Adipose tissue (tissue), 3 donors: Measurements from ENCODE around the gene PRR9. TPM values are rescaled to one million over a fixed set of nuclear protein-coding genes. Genes with fewer than 3 reads are reported as not detected.
"Not testable (repeated sequence)": the region's sequence is repeated elsewhere in the genome, so short reads cannot be mapped to it uniquely, and the experiment has no call there.

ENCODE experiments used
- H3K27ac ChIP-seq: one replicate; pipeline ENCODE4 v1.5.1; 2013; ENCODE audit warnings: low read depth, low read length
- WGBS, 3 donors: extraction: QIAGEN DNeasy Blood & Tissue Kit; methylation state at CpG; one replicate each; pipeline ENCODE4 v1.1.7; 2013; 5-methylcytosine and 5-hydroxymethylcytosine counted together
- polyA plus RNA-seq, 3 donors: library from polyadenylated mRNA; stranded (reverse); fragments of 200-250 nt; gene quantifications; one replicate each; pipeline ENCODE4 v1.2.3, GENCODE V29; 2013
- donor health status: healthy with polysubstance abuse.
- donor health status: Bipolar disorder and iron deficiency.
- donor health status: healthy.

Gene PRR9
- polyA plus RNA-seq, result 1 to 10 TPM in 1 of 3 donors, not detected in 2; 1.0 TPM

- WGBS, 3 donors, result 75 to 90% (median 78%) methylated on average over 3 of the region's 3 CpGs
- no peak within 1 kb of the TSS for H3K27ac ChIP-seq
These were observed at the start of gene PRR9 for GRCh38 chr1:153217212-153217611. TSS of gene PRR9 (plus strand) at chr1:153217584. CDS start at chr1:153218145, 561 bp downstream.

DNA sequence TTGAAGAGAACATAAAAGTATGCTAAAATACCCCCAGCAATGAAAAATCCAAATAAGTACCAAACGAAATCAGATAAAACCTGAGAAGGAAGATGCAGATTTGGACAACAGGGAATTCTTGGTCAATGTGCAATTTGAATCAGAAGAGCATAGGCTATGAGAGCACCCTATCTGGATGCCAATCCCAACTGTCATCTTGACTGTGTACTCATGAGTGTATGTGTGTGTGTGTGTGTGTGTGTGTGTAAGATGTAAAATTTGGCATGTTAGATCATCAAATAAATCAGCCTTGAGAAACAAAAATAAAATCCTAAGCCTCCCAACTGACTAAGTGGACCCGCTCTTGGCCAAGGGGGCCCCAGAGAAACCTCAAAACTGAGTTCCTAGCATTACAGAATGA is 48.7 kb upstream of the PRR9 start:
- WGBS, 3 donors, result 77 to 82% (median 79%) methylated on average over 2 of the region's 2 CpGs
- no peak overlapping the region for H3K27ac ChIP-seq

DNA sequence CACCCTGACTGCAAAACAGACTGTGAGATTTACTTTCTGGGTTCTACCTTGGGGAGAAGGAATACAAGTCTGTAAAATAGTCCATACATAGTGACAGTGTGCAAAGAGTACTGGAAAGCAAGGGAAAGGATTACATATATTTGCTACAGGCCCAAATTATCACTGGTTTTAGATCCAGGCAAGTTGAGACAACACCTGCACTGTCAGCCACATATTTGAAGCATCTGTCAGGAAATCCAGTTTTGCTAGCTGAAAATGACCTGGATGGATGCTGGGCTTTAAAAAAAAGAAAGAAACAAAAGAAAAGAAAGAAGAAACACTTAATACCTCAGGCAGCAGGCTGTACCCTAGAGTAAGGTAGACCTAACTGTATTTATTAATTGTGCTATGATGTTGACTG is 42.8 kb upstream of the PRR9 start:
- H3K27ac ChIP-seq, result no peak overlapping the region

DNA sequence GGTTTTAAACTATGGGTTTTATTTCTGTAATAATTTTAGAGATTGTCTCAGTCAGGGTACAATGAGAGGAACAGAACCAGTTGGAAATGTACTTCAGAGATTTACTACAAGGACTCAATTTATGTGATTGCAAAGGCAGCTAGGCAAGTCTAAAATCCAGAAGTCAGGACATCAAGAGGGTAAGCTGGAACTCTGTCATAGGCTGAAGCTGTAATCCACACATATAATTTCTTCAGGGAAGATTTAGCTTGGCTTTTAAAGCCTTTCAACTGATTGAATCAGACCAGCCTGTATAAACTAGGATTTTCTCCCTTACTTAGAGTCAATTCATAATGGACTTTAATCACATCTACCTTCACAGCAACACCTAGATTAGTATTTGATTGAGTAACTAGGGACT is 38.5 kb upstream of the PRR9 start:
- no peak overlapping the region for H3K27ac ChIP-seq

DNA sequence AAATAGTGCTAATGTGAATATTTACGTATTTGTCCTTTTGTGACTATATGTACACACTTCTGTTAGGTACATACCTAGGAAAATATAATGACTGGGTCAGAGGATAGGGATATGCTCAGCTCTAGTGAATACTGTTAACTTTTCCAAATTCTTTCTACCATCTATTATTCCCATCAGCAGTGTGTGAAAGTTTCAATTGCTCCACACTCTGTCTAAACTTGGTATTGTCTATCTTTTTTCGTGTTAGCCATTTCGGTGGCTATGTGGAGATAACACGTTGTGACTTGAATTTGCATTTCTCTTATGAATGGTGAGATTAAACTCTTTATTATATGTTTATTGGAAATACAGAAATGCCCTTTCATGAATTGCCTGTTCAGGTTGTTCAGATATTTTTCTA is 36.8 kb upstream of the PRR9 start:
- no peak overlapping the region for H3K27ac ChIP-seq
- 56 to 78% (median 74%) methylated on average over 4 of the region's 4 CpGs for whole genome bisulfite sequencing, 3 donors

DNA sequence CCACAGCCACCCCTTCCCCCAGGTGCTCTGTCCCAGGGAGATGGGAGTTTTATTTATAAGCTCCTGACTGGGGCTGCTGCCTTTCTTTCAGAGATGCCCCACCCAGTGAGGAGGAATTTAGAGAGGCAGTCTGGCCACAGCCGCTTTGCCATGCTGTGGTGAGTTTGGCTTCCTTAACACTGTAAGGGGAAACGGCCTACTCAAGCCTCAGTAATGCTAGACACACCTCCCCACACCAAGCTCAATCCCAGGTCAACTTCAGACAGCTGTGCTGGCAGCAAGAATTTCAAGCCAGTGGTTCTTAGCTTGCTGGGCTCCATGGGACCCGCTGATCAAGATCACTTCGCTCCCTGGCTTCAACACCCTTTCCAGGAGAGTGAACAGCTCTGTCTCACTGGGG is 29.1 kb upstream of the PRR9 start:
- WGBS, 3 donors, result 76 to 88% (median 87%) methylated on average over 4 of the region's 4 CpGs
- not testable (repeated sequence) for H3K27ac ChIP-seq

DNA sequence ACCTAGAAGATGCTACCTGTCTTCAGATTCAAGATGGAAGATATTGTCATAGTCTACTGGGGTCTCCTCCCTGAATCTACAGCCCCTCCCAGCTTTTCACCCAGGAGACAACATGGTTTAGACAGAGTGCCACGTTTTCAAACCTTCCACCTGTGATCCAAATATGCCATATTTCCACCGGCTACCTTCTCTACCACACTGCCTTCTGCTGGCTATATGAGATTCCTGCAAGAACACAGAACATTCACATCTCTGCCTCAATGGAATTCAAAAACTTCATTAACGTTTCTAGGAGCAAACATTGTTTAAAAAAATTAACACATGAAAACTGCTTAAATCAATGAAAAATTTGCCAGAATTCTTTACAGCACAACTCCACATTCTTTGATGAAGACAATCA is 27.0 kb upstream of the PRR9 start:
- 3 to 12% (median 11%) methylated on average over 3 of the region's 3 CpGs for WGBS, 3 donors
- H3K27ac ChIP-seq, result no peak overlapping the region

- WGBS, 3 donors, result 12 to 47% (median 45%) methylated on average over 3 of the region's 3 CpGs
- H3K27ac ChIP-seq, result no peak overlapping the region
These were observed 24.7 kb upstream of the PRR9 start for GRCh38 chr1:153192697-153193096.

DNA sequence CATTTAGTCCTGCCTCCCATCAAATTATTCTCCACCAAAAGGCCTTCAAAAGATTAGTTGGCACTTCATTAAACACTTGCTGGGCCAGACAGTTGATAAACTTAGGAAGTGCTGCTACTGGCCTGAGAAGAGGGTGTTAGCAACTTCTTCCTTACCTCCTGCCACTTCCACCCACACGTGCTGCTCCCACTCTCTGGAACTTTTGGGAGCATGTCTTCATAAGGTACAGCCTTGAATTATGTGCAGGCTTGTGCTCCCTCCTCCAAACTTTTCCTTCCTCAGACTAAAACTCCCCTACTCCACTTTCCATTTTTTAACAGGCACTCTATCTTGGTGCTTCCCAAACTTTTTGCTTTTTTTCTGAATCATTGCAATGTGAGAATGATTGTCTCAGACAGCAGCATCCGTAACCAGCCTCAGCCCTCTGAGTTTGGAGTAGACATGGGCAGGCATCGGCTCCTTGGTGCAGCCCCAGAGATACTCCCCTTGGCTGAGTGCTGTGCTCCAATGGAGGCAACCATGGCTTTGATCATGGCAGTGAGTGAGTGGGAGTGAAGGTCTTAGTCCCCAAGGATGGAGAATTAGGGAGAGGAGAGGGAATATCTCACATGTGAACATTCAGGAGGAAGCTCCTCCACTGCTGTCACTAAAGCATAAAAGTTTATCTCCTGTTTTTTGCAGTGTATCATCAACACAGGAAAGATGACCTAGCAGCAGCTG is 22.9 kb upstream of the PRR9 start:
- 50 to 55% (median 53%) methylated on average over 3 of the region's 3 CpGs for WGBS, 3 donors
- H3K27ac ChIP-seq, result no peak overlapping the region

GRCh38 chr1:153195216-153195615 is 22.2 kb upstream of the PRR9 start:
- 72 to 83% (median 79%) methylated on average over 4 of the region's 4 CpGs for WGBS, 3 donors
- H3K27ac ChIP-seq, result no peak overlapping the region

GRCh38 chr1:153202006-153202405 is 15.4 kb upstream of the PRR9 start:
- H3K27ac ChIP-seq, result no peak overlapping the region
- WGBS, 3 donors, result 50 to 57% (median 52%) methylated on average over 4 of the region's 4 CpGs

DNA sequence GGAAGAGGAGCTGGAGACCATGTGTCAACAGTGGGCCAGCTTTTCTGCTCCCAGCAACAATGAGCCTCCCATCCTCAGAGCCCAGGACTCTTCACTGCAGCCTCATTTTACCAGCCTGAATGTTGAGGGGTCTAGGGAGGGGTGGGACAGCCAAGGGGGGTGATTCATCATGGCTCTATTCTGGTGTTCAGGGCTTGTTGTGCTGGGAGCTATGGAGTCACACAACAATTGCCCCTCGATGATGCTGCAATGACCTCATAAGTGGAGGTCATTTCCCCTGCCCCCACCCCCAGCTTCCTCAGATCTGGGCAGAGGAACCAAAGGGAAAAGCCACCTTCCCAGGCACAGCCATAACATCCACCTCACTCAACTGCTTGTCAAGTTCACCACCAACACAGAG is 14.3 kb upstream of the PRR9 start, which contains the start of gene LELP1:
TSS of gene LELP1 (plus strand) at position 301 of the 400 bp plus-strand sequence. CDS start 1,278 bp downstream, outside the sequence.
- no peak within 1 kb of the TSS for H3K27ac ChIP-seq
- 47 to 71% (median 55%) methylated on average over 1 of the region's 1 CpG for WGBS, 3 donors

- H3K27ac ChIP-seq, result no peak overlapping the region
- 80 to 96% (median 91%) methylated on average over 9 of the region's 9 CpGs for WGBS, 3 donors
These were observed 10.8 kb upstream of the PRR9 start for GRCh38 chr1:153206631-153207030.

DNA sequence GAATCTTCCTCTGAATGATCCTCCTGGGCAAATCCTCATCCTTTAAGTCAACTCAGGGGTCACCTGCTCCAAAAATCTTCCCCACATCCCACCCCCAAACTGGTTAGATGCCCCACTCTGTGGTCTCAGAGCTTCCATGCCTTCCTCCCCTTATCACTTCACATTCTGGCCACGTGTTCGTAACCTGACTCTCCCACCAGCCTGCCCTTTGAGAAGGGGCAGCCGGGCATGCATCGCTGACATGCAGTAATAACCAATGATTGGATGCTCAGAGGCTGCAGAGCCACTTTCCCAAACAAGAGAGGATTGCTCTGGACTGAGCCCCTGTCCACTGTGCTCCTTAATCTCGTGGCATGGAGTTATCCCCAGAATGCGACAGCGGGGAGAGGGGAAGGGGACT is 7.2 kb upstream of the PRR9 start:
- WGBS, 3 donors, result 40 to 73% (median 66%) methylated on average over 7 of the region's 7 CpGs
- no peak overlapping the region for H3K27ac ChIP-seq

DNA sequence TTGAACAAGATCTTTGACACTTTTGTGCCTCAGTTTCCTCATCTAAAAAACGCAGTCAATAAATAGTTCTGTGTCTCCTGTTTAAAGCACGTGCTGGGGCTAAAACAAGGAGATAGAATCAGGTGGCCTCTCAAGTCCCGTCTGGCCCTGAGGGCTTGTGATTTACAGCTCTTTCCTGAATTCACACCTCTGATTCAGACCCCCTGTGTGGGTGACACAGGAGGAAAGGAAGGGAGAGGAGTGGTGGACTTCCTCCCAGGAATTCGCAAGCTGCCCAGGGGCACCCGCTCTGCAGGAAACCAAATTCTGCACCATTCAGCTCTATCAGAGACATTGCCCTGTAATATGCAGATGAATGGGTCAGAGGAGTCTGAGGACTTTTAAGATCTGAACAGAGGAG is 5.2 kb upstream of the PRR9 start:
- H3K27ac ChIP-seq, result no peak overlapping the region
- 39 to 44% (median 40%) methylated on average over 5 of the region's 5 CpGs for WGBS, 3 donors

- 89 to 97% (median 95%) methylated on average over 4 of the region's 4 CpGs for WGBS, 3 donors
- no peak overlapping the region for H3K27ac ChIP-seq
These were observed 3.9 kb upstream of the PRR9 start for GRCh38 chr1:153213519-153213918.

- H3K27ac ChIP-seq, result no peak overlapping the region
- 39 to 74% (median 51%) methylated on average over 2 of the region's 2 CpGs for WGBS, 3 donors
These were observed 496 bp downstream of the PRR9 start for GRCh38 chr1:153217744-153218416.

GRCh38 chr1:153220606-153221303 is 3.4 kb downstream of the PRR9 start:
- H3K27ac ChIP-seq, result no peak overlapping the region
- 35 to 46% (median 39%) methylated on average over 6 of the region's 6 CpGs for WGBS, 3 donors

DNA sequence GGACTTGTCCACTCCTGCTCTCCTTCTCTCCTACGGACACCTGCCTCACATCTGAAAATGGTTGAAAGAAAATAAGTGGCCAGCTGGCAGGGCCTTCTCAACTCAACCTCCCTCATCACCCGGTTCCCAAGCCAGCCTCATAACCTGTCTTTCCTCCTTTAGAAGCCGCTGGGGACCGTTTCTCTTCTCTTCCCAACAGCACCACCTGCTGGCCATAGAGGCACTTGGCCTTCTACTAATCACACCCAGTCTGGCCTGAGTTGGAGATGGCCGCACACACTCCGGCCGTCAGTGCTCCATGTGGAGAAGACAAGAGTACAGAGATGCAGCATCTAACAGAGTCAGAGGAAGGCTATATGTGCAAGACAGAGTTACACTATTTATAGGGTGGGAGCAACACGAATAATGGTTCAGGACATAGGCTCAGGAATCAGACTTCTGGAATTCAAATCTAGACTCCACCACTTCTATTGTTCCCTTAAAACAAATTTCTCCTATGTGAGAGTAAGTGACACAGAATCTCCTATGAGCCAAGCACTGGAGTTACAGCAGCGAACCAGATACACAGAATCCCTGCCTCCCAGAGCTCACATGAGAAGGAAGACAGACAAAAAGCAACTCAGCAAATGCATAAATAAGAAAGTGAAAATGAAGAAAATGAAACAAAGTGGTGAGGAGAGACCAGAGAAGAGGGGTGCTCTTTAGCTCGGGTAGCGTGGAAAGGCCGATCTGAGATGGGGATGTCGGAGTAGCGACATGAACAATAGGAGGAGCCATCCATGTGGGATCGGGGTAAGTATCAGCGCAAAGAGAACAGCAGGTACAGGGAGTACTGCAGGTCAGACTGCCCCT is 5.9 kb downstream of the PRR9 start:
- 45 to 50% (median 49%) methylated on average over 16 of the region's 16 CpGs for WGBS, 3 donors
- H3K27ac ChIP-seq, result not testable (repeated sequence)
